H1 (cell line): Measurements from ENCODE around the gene FOXL3. TPM values are rescaled to one million over a fixed set of nuclear protein-coding genes. Genes with fewer than 3 reads are reported as not detected.

Experiments used
- CTCF ChIA-PET: fragments of 300-600 bp; sonication (Branson Sonifier 250); formaldehyde crosslinking; loops from one replicate; lab custom pipeline; 2021; ENCODE audit not compliant: partially characterized antibody; lab: Charles Lee
- POLR2A ChIA-PET: fragments of 300-600 bp; sonication (Branson Sonifier 250); formaldehyde crosslinking; loops from one replicate; lab custom pipeline; 2021; ENCODE audit warnings: inconsistent platforms; ENCODE audit not compliant: partially characterized antibody; lab: Charles Lee
- DNase-seq, 2 experiments: peaks; one replicate each; pipeline versions ENCODE4 v3.0.0 to v3.0.0-alpha.2; 2010 to 2022; ENCODE audit warnings: low spot score in 2 of 2, low read depth in 1 of 2, mixed read lengths in 1 of 2
- FAIRE-seq: peaks from 2 replicates; lab custom pipeline; 2011; peaks lifted over from hg19 to GRCh38; lab: Jason Lieb, UNC
- H2AFZ ChIP-seq: 2 replicates; pipeline ENCODE4 v1.8.1; 2012; ENCODE audit warnings: low read length, inconsistent platforms
- H2AK5ac ChIP-seq: 2 replicates; pipeline ENCODE4 v1.6.1; 2013; ENCODE audit warnings: low read depth, low read length
- H2BK120ac ChIP-seq: replicated peaks from 2 replicates; pipeline ENCODE3; 2013; ENCODE audit warnings: low read depth, low read length, inconsistent platforms
- H2BK12ac ChIP-seq: 2 replicates; pipeline ENCODE4 v1.6.1; 2013; ENCODE audit warnings: low read depth, low read length
- H2BK15ac ChIP-seq: 2 replicates; pipeline ENCODE4 v1.6.1; 2013; ENCODE audit warnings: low read length
- H2BK20ac ChIP-seq: 2 replicates; pipeline ENCODE4 v1.6.1; 2013; ENCODE audit warnings: low read length
- H2BK5ac ChIP-seq: 2 replicates; pipeline ENCODE4 v1.6.1; 2013; ENCODE audit warnings: low read depth, low read length
- H3K14ac ChIP-seq: 2 replicates; pipeline ENCODE4 v1.6.1; 2013; ENCODE audit warnings: inconsistent platforms; ENCODE audit not compliant: insufficient read length
- H3K18ac ChIP-seq: 2 replicates; pipeline ENCODE4 v1.6.1; 2013; ENCODE audit warnings: low read length; ENCODE audit errors: extremely low read depth
- H3K23ac ChIP-seq: 2 replicates; pipeline ENCODE4 v1.6.1; 2013; ENCODE audit warnings: inconsistent platforms; ENCODE audit not compliant: insufficient read length
- H3K23me2 ChIP-seq: 2 replicates; pipeline ENCODE4 v1.6.1; 2013; ENCODE audit warnings: low read depth, low read length
- H3K27ac ChIP-seq: 2 replicates; pipeline ENCODE4 v1.6.1; 2011; ENCODE audit warnings: low read depth, low read length, inconsistent platforms
- H3K27me3 ChIP-seq, 4 experiments: replicated peaks in 1 of 4; 1 replicate in 1 of 4; 2 replicates in 3 of 4; pipeline versions ENCODE4 v1.6.1 to v1.8.1; 2011 to 2013; ENCODE audit warnings: low read length in 3 of 4, mild to moderate bottlenecking in 3 of 4, inconsistent platforms in 2 of 4, mixed read lengths in 2 of 4, moderate library complexity in 1 of 4; ENCODE audit not compliant: control insufficient read depth in 3 of 4, insufficient read depth in 3 of 4; ENCODE audit errors: extremely low read depth in 1 of 4
- H3K36me3 ChIP-seq, 4 experiments: 2 replicates each; pipeline versions ENCODE4 v1.6.1 to v1.8.1; 2011 to 2013; ENCODE audit warnings: mild to moderate bottlenecking in 4 of 4, low read length in 3 of 4, moderate library complexity in 2 of 4, control low read depth in 1 of 4, inconsistent platforms in 1 of 4; ENCODE audit not compliant: insufficient read depth in 4 of 4, control insufficient read depth in 2 of 4
- H3K4ac ChIP-seq: replicated peaks from 2 replicates; pipeline ENCODE3; 2013; ENCODE audit warnings: low read length, low read depth, mixed read lengths, inconsistent platforms; ENCODE audit not compliant: insufficient read length
- H3K4me1 ChIP-seq, 4 experiments: replicated peaks in 1 of 4; 1 replicate in 1 of 4; 2 replicates in 3 of 4; pipeline versions ENCODE4 v1.6.1 to v1.8.1; 2011 to 2013; ENCODE audit warnings: low read length in 3 of 4, inconsistent platforms in 2 of 4, mixed read lengths in 1 of 4; ENCODE audit not compliant: insufficient read depth in 4 of 4, control insufficient read depth in 3 of 4
- H3K4me2 ChIP-seq, 2 experiments: 2 replicates each; pipeline versions ENCODE4 v1.6.1 to v1.8.1; 2011 to 2013; ENCODE audit warnings: low read depth in 2 of 2, low read length in 2 of 2, control low read depth in 1 of 2, inconsistent platforms in 1 of 2, mild to moderate bottlenecking in 1 of 2; ENCODE audit not compliant: insufficient read depth in 1 of 2
- H3K4me3 ChIP-seq, 4 experiments: fragments of 200-600, 300-600 bp in 1 of 4; sonication (generic), shearing (Covaris generic), sonication (Bioruptor Twin) in 1 of 4; 2 replicates each; pipeline versions ENCODE4 v1.5.1 to v1.8.1; 2011 to 2016; ENCODE audit warnings: low read length in 4 of 4, low read depth in 3 of 4, control low read depth in 2 of 4, inconsistent platforms in 2 of 4, mild to moderate bottlenecking in 2 of 4, mixed read lengths in 1 of 4, moderate library complexity in 1 of 4; ENCODE audit not compliant: insufficient read depth in 2 of 4; ENCODE audit errors: extremely low read depth in 1 of 4
- H3K56ac ChIP-seq: replicated peaks from 2 replicates; pipeline ENCODE3; 2013; ENCODE audit warnings: low read depth, mild to moderate bottlenecking, mixed read lengths, low read length, inconsistent platforms; ENCODE audit not compliant: insufficient read length
- H3K79me1 ChIP-seq: 2 replicates; pipeline ENCODE4 v1.6.1; 2013; ENCODE audit warnings: low read depth, low read length, control low read depth
- H3K79me2 ChIP-seq, 2 experiments: 2 replicates each; pipeline versions ENCODE4 v1.6.1 to v1.8.1; 2012 to 2013; ENCODE audit warnings: low read length in 2 of 2, mild to moderate bottlenecking in 2 of 2, inconsistent platforms in 1 of 2; ENCODE audit not compliant: insufficient read depth in 2 of 2, control insufficient read depth in 1 of 2
- H3K9ac ChIP-seq, 4 experiments: replicated peaks in 1 of 4; 1 replicate in 1 of 4; 2 replicates in 3 of 4; pipeline versions ENCODE4 v1.6.1 to v1.8.1; 2011 to 2013; ENCODE audit warnings: low read depth in 3 of 4, low read length in 3 of 4, control low read depth in 2 of 4, mild to moderate bottlenecking in 2 of 4, moderate library complexity in 2 of 4, inconsistent platforms in 1 of 4; ENCODE audit errors: extremely low read depth in 1 of 4
- H3K9me3 ChIP-seq, 2 experiments: 2 replicates each; pipeline versions ENCODE4 v1.6.1 to v1.8.1; 2012 to 2013; ENCODE audit warnings: mild to moderate bottlenecking in 2 of 2, moderate library complexity in 2 of 2, control low read depth in 1 of 2, inconsistent platforms in 1 of 2, low read depth in 1 of 2, low read length in 1 of 2, mixed read lengths in 1 of 2; ENCODE audit not compliant: insufficient read depth in 2 of 2
- H4K20me1 ChIP-seq, 2 experiments: replicated peaks in 1 of 2; 2 replicates each; pipeline versions ENCODE3 to v1.8.1; 2011 to 2013; ENCODE audit warnings: inconsistent platforms in 2 of 2, low read length in 2 of 2, mild to moderate bottlenecking in 1 of 2; ENCODE audit not compliant: insufficient read depth in 2 of 2, control insufficient read depth in 1 of 2
- H4K5ac ChIP-seq: 2 replicates; pipeline ENCODE4 v1.6.1; 2013; ENCODE audit warnings: low read length, low read depth, mixed read lengths, inconsistent platforms; ENCODE audit not compliant: insufficient read length
- H4K8ac ChIP-seq: 2 replicates; pipeline ENCODE4 v1.8.0; 2013; ENCODE audit warnings: mild to moderate bottlenecking, moderate library complexity, low read length, inconsistent platforms; ENCODE audit not compliant: insufficient read depth; ENCODE audit errors: extremely low read depth
- H4K91ac ChIP-seq: replicated peaks from 2 replicates; pipeline ENCODE3; 2013; ENCODE audit warnings: low read length, mixed read lengths, inconsistent platforms; ENCODE audit not compliant: insufficient read length
- CREB1 ChIP-seq: IDR thresholded peaks from 2 replicates; pipeline ENCODE4 v1.6.1; 2012; ENCODE audit warnings: inconsistent platforms
- EZH2 ChIP-seq: fragments of 200-600 bp; sonication (generic); IDR thresholded peaks from 2 replicates; pipeline ENCODE4 v1.7.1; 2012; ENCODE audit warnings: low read depth, mild to moderate bottlenecking, moderate library complexity, low read length, inconsistent platforms; ENCODE audit not compliant: severe bottlenecking
- SUZ12 ChIP-seq: fragments of 200-600 bp; sonication (generic); IDR thresholded peaks from 2 replicates; pipeline ENCODE4 v1.6.1; 2012; ENCODE audit warnings: mild to moderate bottlenecking, inconsistent platforms, low read length, moderate library complexity, mixed read lengths
- WGBS, 2 experiments: shearing (Covaris generic) in 1 of 2; methylation state at CpG; one replicate each; pipeline versions ENCODE4 v1.1.6 to v1.1.7; 2013 to 2015; ENCODE audit warnings: low lambda C conversion rate in 2 of 2, mixed read lengths in 2 of 2, inconsistent platforms in 1 of 2, low coverage in 1 of 2, missing lambda C conversion rate in 1 of 2; ENCODE audit not compliant: insufficient replicate concordance in 2 of 2, insufficient coverage in 1 of 2, insufficient read length in 1 of 2; ENCODE audit errors: extremely low coverage in 1 of 2, missing lambda C conversion rate in 1 of 2; 5-methylcytosine and 5-hydroxymethylcytosine counted together
- polyA plus RNA-seq, 7 experiments: library from polyadenylated mRNA; depleted of rRNA in 3 of 7; stranded (reverse) in 5 of 7; unstranded in 2 of 7; fragments of >200 nt in 5 of 7; fragments of 200-250 nt in 2 of 7; gene quantifications; 1 replicate in 5 of 7; 2 replicates in 1 of 7; 4 replicates in 1 of 7; pipeline versions ENCODE4 v1.2.1 to v1.2.3, GENCODE V29; 2011 to 2013; ENCODE audit warnings: missing spikeins in 2 of 7, mixed read lengths in 2 of 7
- total RNA-seq: library from RNA; stranded (reverse); fragmentation: NEBNext Ultra II Directional; extraction: Animal tissue kit (Norgen Biotek cat#: 25700); gene quantifications from 2 replicates; pipeline ENCODE4 v1.2.1, GENCODE V29; 2021

Gene FOXL3
- total and polyA plus RNA-seq, 2 of the 8 experiments (the other 6 are each of a cell fraction or from before 2014, with no cell fraction given), result not detected

GRCh38 chr7:290554-291372, 793 bp downstream of the FOXL3 start:
- H2BK15ac ChIP-seq, result no peak overlapping the region
- DNase-seq, result no peak
- no peak overlapping the region for H3K18ac ChIP-seq
- no peak overlapping the region for H3K14ac ChIP-seq
- H2AK5ac ChIP-seq, result no peak overlapping the region
- H4K8ac ChIP-seq, result no peak overlapping the region
- no peak overlapping the region for H4K5ac ChIP-seq
- no peak overlapping the region for H3K27ac ChIP-seq
- H3K4me2 ChIP-seq, result peak overlapping the region in 1 of 2 experiments; percentile 61; a peak in 3 of 4 replicates
- no peaks in the 10 kb centered on the region; a peak in 1 of 8 replicates for H3K36me3 ChIP-seq
- H3K27me3 ChIP-seq, result peaks cover 32 to 53% (median 43%) of the 10 kb centered on the region in 4 experiments
- no peak overlapping the region for H4K91ac ChIP-seq
- peaks cover 0 to 33% of the 10 kb centered on the region in 2 experiments; a peak in 2 of 4 replicates for H3K9me3 ChIP-seq
- WGBS, 2 experiments, result 50% methylated on average over 55 of the region's 102 CpGs; no CpG with 5 or more reads in 1 of the 2 experiments
- H3K56ac ChIP-seq, result no peak overlapping the region
- peaks cover 10% of the 10 kb centered on the region; the same call in 1 of the 2 replicates for H3K23me2 ChIP-seq
- H2BK5ac ChIP-seq, result no peak overlapping the region
- no peak overlapping the region for H2BK120ac ChIP-seq
- H2AFZ ChIP-seq, result no peak overlapping the region
- H3K9ac ChIP-seq, result no peak overlapping the region
- no peaks in the 10 kb centered on the region for H4K20me1 ChIP-seq
- CTCF ChIA-PET, result interaction anchor here (1.0 to 1.5 kb wide), 4 partner anchors 31 to 531 kb away, joined by 3 to 5 read pairs (median 4); no protein-coding TSS in a partner anchor
- no peak overlapping the region for H3K4ac ChIP-seq
- H3K4me1 ChIP-seq, result no peaks in the 10 kb centered on the region; a peak in 2 of 7 replicates
- H2BK12ac ChIP-seq, result no peak overlapping the region
- no peaks in the 10 kb centered on the region for H3K79me1 ChIP-seq
- POLR2A ChIA-PET, result no interaction called here
- H2BK20ac ChIP-seq, result no peak overlapping the region
- H3K79me2 ChIP-seq, result no peaks in the 10 kb centered on the region
- no peak for FAIRE-seq
- H3K23ac ChIP-seq, result no peak overlapping the region
- TF ChIP-seq CREB1, result no peak
- TF ChIP-seq EZH2, result peak; percentile 25
- peak; percentile 77 for TF ChIP-seq SUZ12
- H3K4me3 ChIP-seq, result peak overlapping the region in 3 of 4 experiments; percentile 19 to 50 (median 21); a peak in 5 of 8 replicates
